Endodermal cell (in vitro differentiated cells): ENCODE data around the gene NDUFAF2. TPM values are rescaled to one million over a fixed set of nuclear protein-coding genes. Genes with fewer than 3 reads are reported as not detected.

Experiments
- DNase-seq: peaks from one replicate; pipeline ENCODE4 v3.0.0-alpha.2; 2017
- H3K27ac ChIP-seq: 2 replicates; pipeline ENCODE4 v1.5.1; 2013; ENCODE audit warnings: mild to moderate bottlenecking, low read depth, low read length, moderate library complexity
- H3K27me3 ChIP-seq: 2 replicates; pipeline ENCODE4 v1.6.1; 2013; ENCODE audit warnings: mild to moderate bottlenecking, low read length, moderate library complexity; ENCODE audit not compliant: insufficient read depth, control insufficient read depth, poor library complexity, severe bottlenecking
- H3K36me3 ChIP-seq: 2 replicates; pipeline ENCODE4 v1.7.0; 2013; ENCODE audit warnings: mild to moderate bottlenecking, low read length, moderate library complexity; ENCODE audit not compliant: control insufficient read depth, insufficient read depth
- H3K4me1 ChIP-seq: one replicate; pipeline ENCODE4 v1.7.0; 2013; ENCODE audit warnings: low read length; ENCODE audit not compliant: control insufficient read depth, insufficient read depth
- H3K4me3 ChIP-seq: 2 replicates; pipeline ENCODE4 v1.5.1; 2013; ENCODE audit warnings: mild to moderate bottlenecking, low read length, moderate library complexity
- H3K9ac ChIP-seq: 2 replicates; pipeline ENCODE4 v1.6.1; 2013; ENCODE audit warnings: mild to moderate bottlenecking, low read length, moderate library complexity; ENCODE audit not compliant: poor library complexity, severe bottlenecking; ENCODE audit errors: extremely low read depth
- H3K9me3 ChIP-seq: 2 replicates; pipeline ENCODE4 v1.6.1; 2013; ENCODE audit warnings: mild to moderate bottlenecking, low read length, moderate library complexity; ENCODE audit not compliant: control insufficient read depth
- H3K27ac Mint-ChIP-seq: 2 replicates; pipeline ENCODE4 v1.8.0; 2020; ENCODE audit warnings: mixed read lengths
- H3K27me3 Mint-ChIP-seq: 2 replicates; pipeline ENCODE4 v1.8.0; 2021; ENCODE audit warnings: mild to moderate bottlenecking, mixed read lengths; ENCODE audit not compliant: insufficient read depth
- H3K36me3 Mint-ChIP-seq: 2 replicates; pipeline ENCODE4 v1.8.0; 2020; ENCODE audit warnings: low read depth, mixed read lengths
- H3K4me1 Mint-ChIP-seq: 2 replicates; pipeline ENCODE4 v1.8.0; 2020; ENCODE audit warnings: mixed read lengths
- H3K4me3 Mint-ChIP-seq: 2 replicates; pipeline ENCODE4 v1.8.0; 2020; ENCODE audit warnings: mild to moderate bottlenecking, moderate library complexity, mixed read lengths
- H3K9me3 Mint-ChIP-seq: 2 replicates; pipeline ENCODE4 v1.8.0; 2020; ENCODE audit warnings: mild to moderate bottlenecking, mixed read lengths
- WGBS, 2 experiments: methylation state at CpG; one replicate each; pipeline versions ENCODE4 v1.1.5 to v1.1.7; 2013; ENCODE audit warnings: missing lambda C conversion rate in 2 of 2, mixed read lengths in 1 of 2; ENCODE audit not compliant: insufficient coverage in 1 of 2, insufficient read length in 1 of 2; 5-methylcytosine and 5-hydroxymethylcytosine counted together
- total RNA-seq, 2 donors: library from RNA; stranded (reverse); fragmentation: NEBNext Ultra II Directional in 1 of 2; extraction: Animal tissue kit (Norgen Biotek cat#: 25700) in 1 of 2; gene quantifications; 2 replicates in 1 of 2; 3 replicates in 1 of 2; pipeline ENCODE4 v1.2.1, GENCODE V29; 2021
- TF ChIP-seq, protein P1 (sequence below): fragments of 200-600 bp; sonication (generic); conservative IDR thresholded peaks from 2 replicates; pipeline ENCODE4 v1.5.0; 2021; ENCODE audit warnings: antibody characterized with exemption, mild to moderate bottlenecking

NDUFAF2 gene
- total RNA-seq, 2 donors from 2014 or later = 20.5 to 23.0 TPM

DNA sequence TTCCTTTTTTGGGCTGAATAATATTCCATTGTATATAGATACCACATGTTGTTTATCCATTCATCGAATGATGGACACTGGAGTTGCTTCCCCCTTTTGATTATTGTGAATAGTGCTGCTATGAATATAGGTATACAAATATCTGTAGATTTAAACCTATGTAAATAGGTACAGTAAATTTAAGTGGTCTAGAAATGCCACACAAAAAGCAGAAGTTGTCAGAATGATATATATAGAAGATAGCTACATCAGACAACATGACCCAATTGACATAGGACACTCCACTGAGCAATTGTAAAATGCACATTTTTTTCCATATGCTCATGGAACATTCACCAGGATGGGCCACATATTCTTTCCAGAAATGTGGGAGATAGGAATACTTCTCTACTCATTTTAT lies 139.7 kb downstream of the NDUFAF2 start:
- Histone ChIP-seq H3K36me3 (no peaks in the 10 kb centered on the region), H3K4me3 (no peak overlapping the region), H3K4me1 (no peaks in the 10 kb centered on the region), H3K27me3 (no peaks in the 10 kb centered on the region), H3K27ac (no peak overlapping the region), H3K9me3 (no peaks in the 10 kb centered on the region), H3K9ac (no peak overlapping the region)
- H3K9me3 Mint-ChIP-seq = no peaks in the 10 kb centered on the region
- no peak overlapping the region for H3K27ac Mint-ChIP-seq
- TF ChIP-seq, protein P1, sequence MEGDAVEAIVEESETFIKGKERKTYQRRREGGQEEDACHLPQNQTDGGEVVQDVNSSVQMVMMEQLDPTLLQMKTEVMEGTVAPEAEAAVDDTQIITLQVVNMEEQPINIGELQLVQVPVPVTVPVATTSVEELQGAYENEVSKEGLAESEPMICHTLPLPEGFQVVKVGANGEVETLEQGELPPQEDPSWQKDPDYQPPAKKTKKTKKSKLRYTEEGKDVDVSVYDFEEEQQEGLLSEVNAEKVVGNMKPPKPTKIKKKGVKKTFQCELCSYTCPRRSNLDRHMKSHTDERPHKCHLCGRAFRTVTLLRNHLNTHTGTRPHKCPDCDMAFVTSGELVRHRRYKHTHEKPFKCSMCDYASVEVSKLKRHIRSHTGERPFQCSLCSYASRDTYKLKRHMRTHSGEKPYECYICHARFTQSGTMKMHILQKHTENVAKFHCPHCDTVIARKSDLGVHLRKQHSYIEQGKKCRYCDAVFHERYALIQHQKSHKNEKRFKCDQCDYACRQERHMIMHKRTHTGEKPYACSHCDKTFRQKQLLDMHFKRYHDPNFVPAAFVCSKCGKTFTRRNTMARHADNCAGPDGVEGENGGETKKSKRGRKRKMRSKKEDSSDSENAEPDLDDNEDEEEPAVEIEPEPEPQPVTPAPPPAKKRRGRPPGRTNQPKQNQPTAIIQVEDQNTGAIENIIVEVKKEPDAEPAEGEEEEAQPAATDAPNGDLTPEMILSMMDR = no peak
- H3K36me3 Mint-ChIP-seq = peaks cover 5% of the 10 kb centered on the region
- no CpG with 5 or more reads among the region's 1 CpG for WGBS, 2 experiments
- no peak overlapping the region for H3K4me3 Mint-ChIP-seq
- H3K4me1 Mint-ChIP-seq = no peaks in the 10 kb centered on the region
- no peak for DNase-seq
- H3K27me3 Mint-ChIP-seq = no peaks in the 10 kb centered on the region

- Histone ChIP-seq H3K9me3 (no peaks in the 10 kb centered on the region), H3K27ac (no peak overlapping the region), H3K36me3 (no peaks in the 10 kb centered on the region), H3K4me3 (no peak overlapping the region), H3K27me3 (no peaks in the 10 kb centered on the region), H3K9ac (no peak overlapping the region), H3K4me1 (no peaks in the 10 kb centered on the region)
- Mint-ChIP-seq H3K27me3 (no peaks in the 10 kb centered on the region), H3K9me3 (no peaks in the 10 kb centered on the region), H3K36me3 (peaks cover 5% of the 10 kb centered on the region), H3K4me1 (no peaks in the 10 kb centered on the region), H3K27ac (no peak overlapping the region), H3K4me3 (no peak overlapping the region)
- WGBS, 2 experiments = 100% methylated on average over 1 of the region's 1 CpG
- TF ChIP-seq, protein P1 = no peak
- DNase-seq = no peak
These were observed 140.9 kb downstream of the NDUFAF2 start for GRCh38 chr5:61085885-61086284.

DNA sequence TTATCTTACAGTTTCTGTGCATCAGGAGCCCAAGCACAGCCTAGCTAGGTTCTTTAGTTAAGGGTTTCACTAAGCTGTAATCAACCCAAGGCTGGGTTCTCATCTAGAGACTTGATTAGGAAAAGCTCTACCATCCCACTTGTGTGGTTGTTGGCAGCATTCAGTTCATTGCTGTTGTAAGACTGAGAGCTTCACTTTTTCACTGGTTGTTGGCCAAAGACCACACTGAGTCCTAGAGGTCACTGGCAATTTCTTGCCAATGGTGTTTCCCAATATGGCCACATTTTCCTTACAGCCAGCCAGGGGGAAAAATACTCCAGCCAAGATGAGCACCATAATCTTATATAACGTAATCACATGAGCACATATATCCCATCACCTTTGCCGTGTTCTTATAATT lies 142.9 kb downstream of the NDUFAF2 start:
- Histone ChIP-seq H3K4me3 (no peak overlapping the region), H3K36me3 (no peaks in the 10 kb centered on the region), H3K9ac (no peak overlapping the region), H3K27me3 (no peaks in the 10 kb centered on the region), H3K9me3 (peaks cover 7% of the 10 kb centered on the region), H3K4me1 (no peaks in the 10 kb centered on the region), H3K27ac (no peak overlapping the region)
- WGBS, 2 experiments = 70% methylated on average over 2 of the region's 2 CpGs; no CpG with 5 or more reads in 1 of the 2 experiments
- Mint-ChIP-seq H3K4me3 (no peak overlapping the region), H3K27me3 (no peaks in the 10 kb centered on the region), H3K36me3 (peaks cover 5% of the 10 kb centered on the region), H3K4me1 (no peaks in the 10 kb centered on the region), H3K9me3 (peaks cover 11% of the 10 kb centered on the region), H3K27ac (no peak overlapping the region)
- no peak for DNase-seq
- TF ChIP-seq, protein P1 = no peak
